ENCODE data around the gene DDO. TPM values are rescaled to one million over a fixed set of nuclear protein-coding genes. Genes with fewer than 3 reads are reported as not detected.

The DDO gene
- total RNA-seq, 1 experiment from 2014 or later = not detected

GRCh38 chr6:110366975-110367374 is 48.4 kb downstream of the DDO start:
- no peaks in the 10 kb centered on the region for H3K27me3 ChIP-seq (ENCODE audit: control insufficient read depth, insufficient read depth, low read length)
- H3K4me3 ChIP-seq (ENCODE audit: insufficient read depth, low read depth, low read length) = no peak overlapping the region
- H3K36me3 ChIP-seq (replicated peaks; ENCODE audit: control insufficient read depth, insufficient read depth, low read length) = no peaks in the 10 kb centered on the region
- DNase-seq = no peak

GRCh38 chr6:110366256-110366655 is 49.1 kb downstream of the DDO start:
- no peaks in the 10 kb centered on the region for H3K36me3 ChIP-seq (replicated peaks; ENCODE audit: control insufficient read depth, insufficient read depth, low read length)
- DNase-seq = no peak
- H3K4me3 ChIP-seq (ENCODE audit: insufficient read depth, low read depth, low read length) = no peak overlapping the region

GRCh38 chr6:110364364-110365105 is 50.8 kb downstream of the DDO start:
- Histone ChIP-seq H3K4me3 (ENCODE audit: insufficient read depth, low read depth, low read length) (no peak overlapping the region), H3K27me3 (ENCODE audit: control insufficient read depth, insufficient read depth, low read length) (no peaks in the 10 kb centered on the region), H3K36me3 (replicated peaks; ENCODE audit: control insufficient read depth, insufficient read depth, low read length) (no peaks in the 10 kb centered on the region)
- no peak for DNase-seq

More at GRCh38 chr6:110366256-110366655, 49.1 kb downstream of the DDO start:
- no peaks in the 10 kb centered on the region for H3K27me3 ChIP-seq (ENCODE audit: control insufficient read depth, insufficient read depth, low read length)

GRCh38 chr6:110363748-110364147 is 51.6 kb downstream of the DDO start:
- no peak for DNase-seq
- Histone ChIP-seq H3K27me3 (ENCODE audit: control insufficient read depth, insufficient read depth, low read length) (peaks cover 4% of the 10 kb centered on the region), H3K4me3 (ENCODE audit: insufficient read depth, low read depth, low read length) (no peak overlapping the region), H3K36me3 (replicated peaks; ENCODE audit: control insufficient read depth, insufficient read depth, low read length) (no peaks in the 10 kb centered on the region)

GRCh38 chr6:110360676-110361075 is 54.7 kb downstream of the DDO start:
- Histone ChIP-seq H3K36me3 (replicated peaks; ENCODE audit: control insufficient read depth, insufficient read depth, low read length) (no peaks in the 10 kb centered on the region), H3K4me3 (ENCODE audit: insufficient read depth, low read depth, low read length) (no peak overlapping the region), H3K27me3 (ENCODE audit: control insufficient read depth, insufficient read depth, low read length) (peaks cover 25% of the 10 kb centered on the region)
- no peak for DNase-seq

- no peaks in the 10 kb centered on the region for H3K36me3 ChIP-seq (replicated peaks; ENCODE audit: control insufficient read depth, insufficient read depth, low read length)
- DNase-seq = no peak
- no peak overlapping the region for H3K4me3 ChIP-seq (ENCODE audit: insufficient read depth, low read depth, low read length)
- H3K27me3 ChIP-seq (ENCODE audit: control insufficient read depth, insufficient read depth, low read length) = peaks cover 25% of the 10 kb centered on the region
Observed at GRCh38 chr6:110359556-110359955, 55.8 kb downstream of the DDO start.

GRCh38 chr6:110358553-110359160 is 56.7 kb downstream of the DDO start:
- DNase-seq = no peak
- Histone ChIP-seq H3K4me3 (ENCODE audit: insufficient read depth, low read depth, low read length) (peak overlapping the region; percentile 60), H3K36me3 (replicated peaks; ENCODE audit: control insufficient read depth, insufficient read depth, low read length) (no peaks in the 10 kb centered on the region), H3K27me3 (ENCODE audit: control insufficient read depth, insufficient read depth, low read length) (peaks cover 25% of the 10 kb centered on the region)

GRCh38 chr6:110357664-110358552 is 57.5 kb downstream of the DDO start, which contains the start of gene METTL24:
Gene METTL24 (minus strand): TSS chr6:110358349. CDS start chr6:110358272, 77 bp downstream.
- peak; percentile 86 for DNase-seq
- Histone ChIP-seq H3K27me3 (ENCODE audit: control insufficient read depth, insufficient read depth, low read length) (peaks cover 25% of the 10 kb centered on the region), H3K36me3 (replicated peaks; ENCODE audit: control insufficient read depth, insufficient read depth, low read length) (no peaks in the 10 kb centered on the region), H3K4me3 (ENCODE audit: insufficient read depth, low read depth, low read length) (peak within 1 kb of the TSS; percentile 60)

GRCh38 chr6:110357298-110357663 is 58.1 kb downstream of the DDO start:
- Histone ChIP-seq H3K27me3 (ENCODE audit: control insufficient read depth, insufficient read depth, low read length) (peaks cover 25% of the 10 kb centered on the region), H3K36me3 (replicated peaks; ENCODE audit: control insufficient read depth, insufficient read depth, low read length) (no peaks in the 10 kb centered on the region)
- DNase-seq = peak; percentile 28

GRCh38 chr6:110356778-110357177 is 58.6 kb downstream of the DDO start:
- Histone ChIP-seq H3K4me3 (ENCODE audit: insufficient read depth, low read depth, low read length) (no peak overlapping the region), H3K27me3 (ENCODE audit: control insufficient read depth, insufficient read depth, low read length) (peaks cover 25% of the 10 kb centered on the region), H3K36me3 (replicated peaks; ENCODE audit: control insufficient read depth, insufficient read depth, low read length) (no peaks in the 10 kb centered on the region)
- DNase-seq = no peak

More at GRCh38 chr6:110357298-110357663, 58.1 kb downstream of the DDO start:
- peak overlapping the region; percentile 60 for H3K4me3 ChIP-seq (ENCODE audit: insufficient read depth, low read depth, low read length)

- no peaks in the 10 kb centered on the region for H3K36me3 ChIP-seq (replicated peaks; ENCODE audit: control insufficient read depth, insufficient read depth, low read length)
- peaks cover 25% of the 10 kb centered on the region for H3K27me3 ChIP-seq (ENCODE audit: control insufficient read depth, insufficient read depth, low read length)
- DNase-seq = peak; percentile 53
- H3K4me3 ChIP-seq (ENCODE audit: insufficient read depth, low read depth, low read length) = no peak overlapping the region
Observed at GRCh38 chr6:110355727-110356126, 59.6 kb downstream of the DDO start.

- DNase-seq = no peak
- H3K27me3 ChIP-seq (ENCODE audit: control insufficient read depth, insufficient read depth, low read length) = peaks cover 25% of the 10 kb centered on the region
- no peaks in the 10 kb centered on the region for H3K36me3 ChIP-seq (replicated peaks; ENCODE audit: control insufficient read depth, insufficient read depth, low read length)
- no peak overlapping the region for H3K4me3 ChIP-seq (ENCODE audit: insufficient read depth, low read depth, low read length)
Observed at GRCh38 chr6:110355022-110355421, 60.4 kb downstream of the DDO start.

- DNase-seq = no peak
- no peaks in the 10 kb centered on the region for H3K36me3 ChIP-seq (replicated peaks; ENCODE audit: control insufficient read depth, insufficient read depth, low read length)
- H3K4me3 ChIP-seq (ENCODE audit: insufficient read depth, low read depth, low read length) = no peak overlapping the region
- H3K27me3 ChIP-seq (ENCODE audit: control insufficient read depth, insufficient read depth, low read length) = peaks cover 25% of the 10 kb centered on the region
Observed at GRCh38 chr6:110354153-110354552, 61.2 kb downstream of the DDO start.

GRCh38 chr6:110353457-110354001 is 61.8 kb downstream of the DDO start:
- Histone ChIP-seq H3K36me3 (replicated peaks; ENCODE audit: control insufficient read depth, insufficient read depth, low read length) (no peaks in the 10 kb centered on the region), H3K4me3 (ENCODE audit: insufficient read depth, low read depth, low read length) (no peak overlapping the region), H3K27me3 (ENCODE audit: control insufficient read depth, insufficient read depth, low read length) (peaks cover 19% of the 10 kb centered on the region)
- no peak for DNase-seq

Data from H7 (cell line).